ENCODE data around the gene MEGF6. TPM values are rescaled to one million over a fixed set of nuclear protein-coding genes. Genes with fewer than 3 reads are reported as not detected.

The MEGF6 gene
- total RNA-seq, 2 experiments from 2014 or later: 2.6 to 4.5 TPM

DNA sequence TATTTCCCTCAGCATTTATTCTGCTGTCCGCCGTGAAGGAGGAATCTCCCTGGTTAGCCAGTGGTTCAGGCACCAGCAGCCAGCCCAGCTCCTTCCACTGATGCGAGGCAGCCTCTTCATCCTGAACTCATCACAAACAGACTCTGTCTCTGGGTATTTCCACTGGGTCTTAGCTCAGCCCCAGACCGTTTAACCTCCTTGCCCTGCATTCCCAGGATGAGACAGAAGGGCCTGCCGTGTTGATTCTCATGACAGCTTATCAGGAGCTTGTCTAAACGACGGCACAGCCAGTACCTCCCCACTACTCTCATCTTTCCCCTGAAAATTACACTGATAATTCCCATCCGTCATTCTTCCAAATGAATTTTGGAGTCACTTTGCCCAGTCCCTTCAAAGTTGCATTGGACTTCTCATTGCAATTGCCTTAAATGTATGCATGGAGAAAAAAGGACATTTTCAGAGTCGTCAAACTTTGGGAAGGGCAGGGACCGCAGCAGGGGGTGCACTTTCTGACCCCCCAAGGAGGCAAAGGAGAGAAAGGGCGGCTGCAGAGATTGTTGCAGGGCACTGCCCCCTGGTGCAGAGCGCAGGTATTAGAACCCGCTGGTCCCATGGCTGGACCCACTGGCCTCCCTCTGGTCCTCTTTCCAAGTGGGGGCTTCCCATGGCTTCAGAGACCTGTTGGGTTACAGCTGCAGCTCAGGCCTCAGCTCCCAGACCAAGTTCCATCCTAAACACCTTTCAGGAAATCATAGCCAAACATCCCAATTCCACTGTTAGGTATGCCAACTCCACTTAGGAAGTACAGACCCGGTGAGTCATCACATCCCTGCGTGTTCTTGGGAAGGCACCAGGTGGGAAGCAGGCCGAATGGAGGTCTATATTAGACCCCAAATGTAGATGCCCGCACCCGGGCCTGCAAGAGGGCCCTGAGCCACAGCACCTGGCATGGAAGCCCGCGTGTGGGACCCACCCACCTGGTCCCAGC is 3.7 kb upstream of the MEGF6 start:
- DNase-seq: peak; percentile 41
- CTCF ChIA-PET: interaction anchor here (0.8 to 1.2 kb wide), 7 partner anchors 16 to 127 kb away, joined by 3 to 4 read pairs (median 3); no protein-coding TSS in a partner anchor
- peaks cover 15% of the 10 kb centered on the region for H3K4me1 Mint-ChIP-seq

DNA sequence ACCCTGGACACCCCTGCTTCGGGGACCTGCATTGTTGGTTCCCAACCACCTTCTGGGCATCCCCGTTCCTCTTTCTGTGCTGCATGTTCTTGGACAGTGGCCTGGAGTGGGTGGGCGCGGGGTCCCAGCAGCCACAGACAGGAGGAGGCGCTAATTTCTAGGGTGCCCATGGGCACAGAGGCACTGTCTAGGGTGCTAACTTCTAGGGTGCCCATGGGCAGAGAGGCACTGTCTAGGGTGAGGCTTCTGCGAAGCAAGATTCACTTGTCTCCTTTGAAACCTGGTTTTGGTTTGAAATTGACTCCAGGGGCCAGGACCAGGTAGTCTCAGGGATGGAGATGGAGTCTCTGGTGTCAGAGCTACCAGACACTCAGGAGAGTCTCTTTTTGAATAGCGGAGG is 815 bp upstream of the MEGF6 start:
- no peak overlapping the region for H3K4me3 Mint-ChIP-seq
- no peaks in the 10 kb centered on the region for H3K36me3 Mint-ChIP-seq (ENCODE audit: low read depth)
- H3K27ac Mint-ChIP-seq: no peak overlapping the region
- intact Hi-C loops (cut with DNase I, micrococcal nuclease): no loop called here
- peaks cover 5% of the 10 kb centered on the region for H3K4me1 Mint-ChIP-seq
- no peaks in the 10 kb centered on the region for H3K9me3 Mint-ChIP-seq (ENCODE audit: low read depth)
- CTCF ChIA-PET: interaction anchor here (0.6 kb wide), 1 partner anchor 68 kb away, joined by 3 read pairs; no protein-coding TSS in a partner anchor
- DNase-seq (no peak), ATAC-seq (no peak)
- POLR2A ChIA-PET: no interaction called here
- peaks cover 16% of the 10 kb centered on the region for H3K27me3 Mint-ChIP-seq

More for the DNA sequence above, 3.7 kb upstream of the MEGF6 start:
- Mint-ChIP-seq H3K4me3 (no peak overlapping the region), H3K36me3 (ENCODE audit: low read depth) (no peaks in the 10 kb centered on the region), H3K9me3 (ENCODE audit: low read depth) (no peaks in the 10 kb centered on the region), H3K27me3 (peaks cover 12% of the 10 kb centered on the region), H3K27ac (no peak overlapping the region)
- intact Hi-C loops (cut with DNase I, micrococcal nuclease): loop anchor here in 1 of 2 experiments (1.0 kb wide), 1 partner anchor 50 kb away; no protein-coding TSS in a partner anchor
- ATAC-seq: no peak
- POLR2A ChIA-PET: interaction anchor here (0.6 kb wide), 1 partner anchor 1561 kb away, joined by 4 read pairs; no protein-coding TSS in a partner anchor

DNA sequence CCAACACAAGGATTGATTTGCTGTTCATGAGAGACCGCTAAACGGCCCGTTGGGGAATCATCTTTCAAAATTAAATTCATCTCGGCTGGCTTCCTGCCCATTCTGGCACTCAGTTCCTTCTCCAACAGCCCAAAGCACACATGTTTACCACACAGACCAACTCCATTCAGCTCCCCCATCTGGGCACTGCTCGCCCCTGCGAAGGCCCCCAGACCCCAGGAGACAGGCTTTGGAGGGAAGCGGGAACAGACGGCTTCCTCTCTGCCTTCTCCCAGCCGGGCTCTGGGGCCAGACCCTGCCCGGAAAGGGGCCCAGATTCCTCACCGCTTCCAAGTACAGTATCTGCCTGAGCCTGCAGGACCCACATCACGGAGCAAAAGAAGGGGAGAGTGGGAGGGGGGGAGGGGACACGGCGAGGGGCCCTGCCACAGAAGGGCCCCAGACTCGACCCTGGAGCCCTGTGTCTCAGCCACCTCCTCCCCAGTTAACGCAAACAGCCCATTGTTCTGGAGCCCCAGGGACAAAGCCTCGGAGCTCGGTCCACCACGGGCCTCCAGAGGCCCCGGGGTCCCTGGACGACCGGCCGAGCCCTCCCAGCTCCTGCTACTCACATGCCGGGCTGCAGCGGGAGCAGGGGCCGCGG is 660 bp downstream of the MEGF6 start:
- H3K4me3 Mint-ChIP-seq: peak overlapping the region; percentile 38
- ChIA-PET CTCF (no interaction called here), POLR2A (no interaction called here)
- peaks cover 16% of the 10 kb centered on the region for H3K27me3 Mint-ChIP-seq
- no peaks in the 10 kb centered on the region for H3K9me3 Mint-ChIP-seq (ENCODE audit: low read depth)
- H3K27ac Mint-ChIP-seq: no peak overlapping the region
- DNase-seq (no peak), ATAC-seq (no peak)
- no peaks in the 10 kb centered on the region for H3K36me3 Mint-ChIP-seq (ENCODE audit: low read depth)
- intact Hi-C loops (cut with DNase I, micrococcal nuclease): loop anchor here in 1 of 2 experiments (1.0 kb wide), 1 partner anchor 14 kb away; no protein-coding TSS in a partner anchor
- peaks cover 5% of the 10 kb centered on the region for H3K4me1 Mint-ChIP-seq

DNA sequence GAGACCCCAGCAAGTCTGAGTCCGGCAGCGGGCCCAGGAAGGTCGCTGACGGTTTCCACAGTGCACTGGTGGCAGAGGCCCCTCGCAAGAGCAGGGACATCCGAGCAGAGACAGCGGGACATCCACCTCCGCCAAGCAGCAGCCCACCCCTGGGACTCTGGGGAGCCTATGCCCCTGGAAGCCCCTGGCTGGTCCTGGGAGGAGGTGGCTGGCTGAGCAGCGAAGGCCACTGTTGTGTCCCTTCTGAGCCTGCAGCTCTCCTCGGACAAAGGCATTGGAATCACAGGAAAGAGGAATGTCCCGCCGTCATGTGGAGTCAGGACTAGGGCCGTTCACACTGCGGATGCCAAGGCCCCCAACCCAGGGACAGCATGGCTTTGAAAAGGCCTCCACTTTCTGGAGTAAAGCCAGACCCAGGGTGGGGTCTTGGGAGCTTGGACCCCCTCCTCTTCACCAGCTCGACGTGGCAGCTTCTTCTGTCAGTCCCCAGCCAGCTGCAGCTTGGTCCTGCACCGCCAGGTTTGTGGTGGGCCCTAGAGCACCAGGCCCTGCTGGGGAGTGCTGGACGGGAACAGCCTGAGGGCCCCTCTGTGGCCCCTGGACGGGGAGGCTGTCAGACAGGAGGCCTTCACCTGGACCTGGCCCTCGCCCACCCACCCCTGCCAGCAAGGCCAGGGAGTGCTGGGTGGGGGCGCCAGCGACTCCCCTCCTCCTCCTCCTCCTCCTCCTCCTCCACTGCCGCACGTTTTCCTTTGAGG is 1.4 kb downstream of the MEGF6 start:
- no peak for DNase-seq
- intact Hi-C loops (cut with DNase I, micrococcal nuclease): no loop called here
- H3K4me1 Mint-ChIP-seq: peaks cover 5% of the 10 kb centered on the region
- ChIA-PET CTCF (no interaction called here), POLR2A (no interaction called here)
- H3K27me3 Mint-ChIP-seq: peaks cover 16% of the 10 kb centered on the region
- H3K27ac Mint-ChIP-seq: no peak overlapping the region
- H3K4me3 Mint-ChIP-seq: no peak overlapping the region
- no peaks in the 10 kb centered on the region for H3K36me3 Mint-ChIP-seq (ENCODE audit: low read depth)
- no peaks in the 10 kb centered on the region for H3K9me3 Mint-ChIP-seq (ENCODE audit: low read depth)
- ATAC-seq: no peak

DNA sequence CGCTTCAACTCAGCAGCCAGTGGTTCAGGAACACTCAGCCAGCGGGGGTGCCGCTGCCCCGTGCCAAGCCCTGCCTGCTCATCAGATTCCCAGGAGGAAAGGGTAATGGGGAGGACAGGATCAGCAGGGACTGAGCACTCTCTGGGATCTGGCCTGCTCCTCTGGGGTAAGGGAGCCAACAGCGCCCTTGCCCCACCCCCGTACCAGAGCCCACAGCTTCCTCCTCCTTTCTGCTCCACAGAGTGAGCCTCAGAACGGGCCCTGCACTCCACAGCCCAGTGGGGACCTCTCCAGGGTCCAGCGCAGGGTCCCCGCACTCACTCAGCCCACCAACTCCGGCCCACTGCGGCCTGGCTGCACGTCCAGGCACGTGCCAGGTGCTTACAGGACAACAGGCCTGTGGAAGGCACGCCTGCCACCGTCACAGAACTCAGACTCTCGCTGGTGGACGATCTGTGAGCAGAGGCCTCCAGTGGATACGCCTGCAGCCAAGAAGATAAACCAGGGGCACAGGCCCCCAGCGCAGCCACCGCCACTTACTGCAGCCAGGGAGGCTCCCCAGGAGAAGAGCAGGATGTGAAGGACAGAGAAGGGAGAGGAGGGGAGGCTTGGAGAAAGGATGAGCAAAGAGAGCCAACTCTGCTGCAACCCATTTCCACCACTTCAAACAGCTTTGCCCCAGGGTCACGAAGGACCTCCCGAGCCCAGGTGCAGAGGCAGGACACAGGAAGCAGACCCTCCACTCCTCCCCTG is 2.1 kb downstream of the MEGF6 start:
- Mint-ChIP-seq H3K4me3 (no peak overlapping the region), H3K36me3 (ENCODE audit: low read depth) (no peaks in the 10 kb centered on the region), H3K9me3 (ENCODE audit: low read depth) (no peaks in the 10 kb centered on the region), H3K27ac (no peak overlapping the region), H3K27me3 (peaks cover 16% of the 10 kb centered on the region), H3K4me1 (peaks cover 5% of the 10 kb centered on the region)
- CTCF ChIA-PET: interaction anchor here (1.4 kb wide), 1 partner anchor 10 kb away, joined by 3 read pairs; no protein-coding TSS in a partner anchor
- DNase-seq (no peak), ATAC-seq (no peak)
- intact Hi-C loops (cut with DNase I, micrococcal nuclease): no loop called here
- POLR2A ChIA-PET: no interaction called here

DNA sequence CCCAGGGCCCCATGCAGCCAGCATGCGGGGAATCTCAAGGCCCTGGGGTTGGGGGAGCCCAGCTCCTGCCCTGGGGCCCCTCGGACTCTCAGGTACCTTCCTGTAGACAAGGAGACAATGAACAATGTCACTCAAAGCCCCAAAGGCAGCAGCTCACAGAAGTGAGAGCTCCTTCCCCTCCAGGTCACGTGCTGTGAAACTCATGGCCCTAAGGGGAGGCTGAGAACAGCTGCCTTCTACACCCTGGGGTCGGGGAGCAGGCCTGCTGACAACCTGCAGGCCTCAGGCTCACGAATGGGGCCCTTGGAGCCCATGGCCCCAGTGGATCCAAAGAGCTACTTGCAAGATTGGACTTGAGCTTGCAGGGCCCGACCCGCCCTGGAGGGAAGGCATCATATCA is 3.2 kb downstream of the MEGF6 start:
- intact Hi-C loops (cut with DNase I, micrococcal nuclease): no loop called here
- no peak overlapping the region for H3K27ac Mint-ChIP-seq
- CTCF ChIA-PET: interaction anchor here (0.5 to 1.4 kb wide), 2 partner anchors 11 to 17 kb away, joined by 3 read pairs; no protein-coding TSS in a partner anchor
- ATAC-seq: no peak
- H3K36me3 Mint-ChIP-seq (ENCODE audit: low read depth): no peaks in the 10 kb centered on the region
- POLR2A ChIA-PET: no interaction called here
- no peak overlapping the region for H3K4me3 Mint-ChIP-seq
- no peak for DNase-seq
- no peaks in the 10 kb centered on the region for H3K9me3 Mint-ChIP-seq (ENCODE audit: low read depth)
- H3K4me1 Mint-ChIP-seq: peaks cover 5% of the 10 kb centered on the region
- peaks cover 13% of the 10 kb centered on the region for H3K27me3 Mint-ChIP-seq

DNA sequence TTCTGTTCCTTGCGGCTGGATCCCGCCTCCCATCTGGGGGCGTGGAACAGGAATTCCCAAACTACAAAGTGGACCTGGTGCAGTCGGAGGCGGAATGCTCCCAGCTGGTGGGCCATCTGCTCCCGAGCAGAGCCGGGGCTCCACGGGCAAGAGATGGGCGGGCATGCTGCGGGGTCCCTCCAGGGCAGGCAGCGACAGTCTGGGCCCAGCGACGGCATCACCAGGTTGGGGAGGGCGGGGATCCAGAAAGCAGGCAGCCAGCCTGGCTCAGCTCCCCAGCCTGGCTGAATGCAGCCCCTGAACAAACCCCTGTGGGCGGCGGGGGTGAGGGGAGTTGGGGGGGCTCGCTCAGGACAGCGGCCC is 3.6 kb downstream of the MEGF6 start:
- H3K27me3 Mint-ChIP-seq: peaks cover 13% of the 10 kb centered on the region
- H3K9me3 Mint-ChIP-seq (ENCODE audit: low read depth): no peaks in the 10 kb centered on the region
- no peaks in the 10 kb centered on the region for H3K36me3 Mint-ChIP-seq (ENCODE audit: low read depth)
- no peak for ATAC-seq
- CTCF ChIA-PET: interaction anchor here (1.4 kb wide), 1 partner anchor 11 kb away, joined by 3 read pairs; no protein-coding TSS in a partner anchor
- no peak for DNase-seq
- POLR2A ChIA-PET: no interaction called here
- H3K4me3 Mint-ChIP-seq: no peak overlapping the region
- no peak overlapping the region for H3K27ac Mint-ChIP-seq
- H3K4me1 Mint-ChIP-seq: peaks cover 5% of the 10 kb centered on the region
- intact Hi-C loops (cut with DNase I, micrococcal nuclease): no loop called here

DNA sequence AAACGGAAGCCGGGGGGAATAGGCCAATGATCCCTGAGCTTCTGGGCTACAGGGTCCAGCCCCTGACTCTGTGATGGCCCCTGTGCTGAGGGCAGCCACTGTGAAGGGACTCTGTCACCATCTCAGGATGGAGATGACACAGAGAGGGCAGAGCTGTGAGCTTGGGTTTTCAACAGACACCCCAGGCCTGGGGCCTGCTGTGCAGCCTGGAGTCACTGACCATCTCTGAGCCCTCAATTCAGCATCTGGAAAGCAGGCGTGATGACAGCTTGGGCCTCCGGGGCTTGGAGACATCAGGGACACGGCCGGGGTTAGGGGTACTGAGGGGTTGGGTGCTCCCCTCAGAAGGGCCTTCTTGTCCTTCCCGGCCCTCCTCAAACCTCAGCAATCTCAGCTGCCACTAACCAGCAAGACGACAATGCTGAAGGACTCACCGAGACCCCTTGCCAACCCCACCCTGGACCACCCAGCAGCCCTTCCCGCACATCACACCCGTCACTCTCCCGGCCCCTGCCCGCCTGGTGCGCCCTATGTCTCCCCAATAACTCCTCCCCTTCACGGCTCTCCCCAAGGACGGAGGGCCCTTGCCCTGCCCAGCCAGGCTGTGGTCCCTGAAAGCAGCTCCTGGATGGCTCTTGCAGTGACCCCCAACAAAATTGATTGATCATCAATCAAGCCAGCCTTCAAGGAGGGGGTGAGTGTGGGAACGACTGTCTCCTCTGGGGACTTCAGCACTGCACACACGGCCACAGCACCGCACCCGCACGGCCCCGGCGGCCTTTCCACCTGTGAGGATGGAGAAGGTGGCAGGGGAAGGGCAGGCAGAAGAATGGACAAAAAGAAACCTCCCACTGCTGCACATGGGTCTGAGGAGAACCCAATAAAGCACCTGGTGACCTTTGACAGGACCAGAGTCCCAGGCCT is 4.3 kb downstream of the MEGF6 start:
- ATAC-seq (no peak), DNase-seq (no peak)
- no peak overlapping the region for H3K4me3 Mint-ChIP-seq
- no peaks in the 10 kb centered on the region for H3K36me3 Mint-ChIP-seq (ENCODE audit: low read depth)
- H3K27ac Mint-ChIP-seq: no peak overlapping the region
- ChIA-PET POLR2A (no interaction called here), CTCF (interaction anchor here (1.4 kb wide), 1 partner anchor 44 kb away, joined by 3 read pairs; no protein-coding TSS in a partner anchor)
- no peaks in the 10 kb centered on the region for H3K9me3 Mint-ChIP-seq (ENCODE audit: low read depth)
- peaks cover 11% of the 10 kb centered on the region for H3K27me3 Mint-ChIP-seq
- intact Hi-C loops (cut with DNase I, micrococcal nuclease): no loop called here
- H3K4me1 Mint-ChIP-seq: peaks cover 5% of the 10 kb centered on the region

DNA sequence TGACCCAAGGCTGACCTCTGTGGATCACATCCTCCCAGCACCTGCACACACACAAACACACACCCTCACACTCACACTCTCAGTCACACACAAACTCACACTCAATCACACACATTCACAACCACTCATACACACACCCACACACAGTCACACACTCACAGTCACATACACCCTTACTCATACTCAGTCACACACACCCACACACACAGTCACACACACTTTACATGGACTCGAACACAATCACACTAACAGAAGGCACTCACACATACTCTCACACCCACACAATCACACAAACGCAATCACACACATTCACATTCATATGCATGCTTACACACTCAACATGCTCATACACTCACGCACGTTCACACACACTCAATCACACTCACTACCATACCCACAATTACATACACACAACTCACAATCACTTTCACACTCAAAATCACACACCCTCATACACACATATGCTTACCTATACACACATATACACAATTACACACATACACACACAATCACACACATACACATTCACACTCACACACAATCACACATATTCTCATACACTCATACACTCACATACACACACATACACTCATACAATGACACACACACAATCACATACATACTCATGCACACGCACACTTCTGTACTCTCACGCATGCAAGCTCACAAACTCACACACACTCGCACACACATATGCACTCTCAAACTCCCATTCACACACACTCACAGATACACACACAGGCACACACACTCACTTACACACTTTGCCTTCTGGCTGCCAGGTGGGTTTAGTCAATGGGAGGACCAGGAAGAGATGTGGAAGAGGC is 6.1 kb downstream of the MEGF6 start:
- no peak overlapping the region for H3K27ac Mint-ChIP-seq
- H3K36me3 Mint-ChIP-seq (ENCODE audit: low read depth): no peaks in the 10 kb centered on the region
- no peak overlapping the region for H3K4me3 Mint-ChIP-seq
- intact Hi-C loops (cut with DNase I, micrococcal nuclease): no loop called here
- POLR2A ChIA-PET: no interaction called here
- peaks cover 3% of the 10 kb centered on the region for H3K27me3 Mint-ChIP-seq
- no peaks in the 10 kb centered on the region for H3K9me3 Mint-ChIP-seq (ENCODE audit: low read depth)
- no peaks in the 10 kb centered on the region for H3K4me1 Mint-ChIP-seq
- CTCF ChIA-PET: no interaction called here
- ATAC-seq (no peak), DNase-seq (no peak)

Data from activated CD4-positive, alpha-beta T cell treated with anti-CD3 and anti-CD28 coated beads for 36 hours (primary cell).